Hepatic stellate cell (primary cell): ENCODE measurements around the gene TFCP2.
"Not testable (repeated sequence)": the region's sequence is repeated elsewhere in the genome, so short reads cannot be mapped to it uniquely, and the experiment has no call there.

Source experiments
- DNase-seq: peaks from one replicate; pipeline ENCODE4 v3.0.0; 2011; ENCODE audit warnings: low spot score

TFCP2 gene

DNA sequence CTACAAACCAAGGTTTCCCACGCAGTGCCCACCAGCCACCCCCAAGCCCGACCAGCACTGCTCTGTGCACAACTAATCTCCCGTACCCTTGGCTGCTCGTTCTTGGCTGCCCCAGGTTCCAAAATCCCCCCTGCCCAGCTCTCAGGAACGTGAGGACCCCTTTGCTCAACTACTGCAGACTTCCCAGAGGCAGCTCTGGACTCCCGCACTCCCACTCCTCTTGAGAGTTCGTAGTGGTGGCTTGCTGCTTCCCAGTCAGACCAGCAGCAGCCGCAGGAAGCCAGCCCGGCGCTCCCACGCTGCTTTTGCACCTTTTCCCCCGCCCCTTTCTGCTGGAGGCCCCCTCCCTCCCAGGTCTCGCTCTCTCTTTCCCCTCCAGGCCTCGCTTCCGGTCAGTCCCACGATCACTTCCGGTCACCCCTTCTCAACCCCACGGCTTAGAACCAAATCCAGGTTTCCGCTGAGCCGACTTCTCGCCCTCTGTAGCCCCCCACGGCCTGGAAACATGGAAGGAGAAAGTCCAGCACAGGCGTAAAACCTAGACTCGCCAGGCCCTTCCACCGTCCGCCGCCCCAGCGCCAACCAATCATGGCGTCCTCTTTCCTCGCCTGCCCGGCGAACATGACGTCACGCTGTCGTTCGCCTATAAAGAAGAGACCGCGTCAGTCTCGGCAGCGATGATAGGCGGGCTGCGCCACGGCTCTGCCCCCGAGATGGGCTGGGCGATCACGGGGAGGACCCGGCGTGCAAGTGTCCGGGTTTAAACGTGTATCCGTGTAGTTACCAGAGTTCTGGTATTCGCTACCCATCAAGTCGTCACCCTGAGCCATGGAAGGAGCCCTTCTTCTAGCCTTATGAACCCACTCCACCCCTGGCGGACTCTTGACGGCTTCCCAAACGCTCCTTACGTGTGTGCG is at the start of gene TFCP2:
Gene TFCP2 (minus strand): TSS at position 621 of the 917 bp plus-strand sequence. CDS start 713 bp downstream, outside the sequence.
- peak; percentile 97 for DNase-seq

GRCh38 chr12:51222461-51222860 is 49.5 kb upstream of the TFCP2 start:
- DNase-seq = no peak

GRCh38 chr12:51219857-51220256 is 46.9 kb upstream of the TFCP2 start:
- DNase-seq = not testable (repeated sequence)

DNA sequence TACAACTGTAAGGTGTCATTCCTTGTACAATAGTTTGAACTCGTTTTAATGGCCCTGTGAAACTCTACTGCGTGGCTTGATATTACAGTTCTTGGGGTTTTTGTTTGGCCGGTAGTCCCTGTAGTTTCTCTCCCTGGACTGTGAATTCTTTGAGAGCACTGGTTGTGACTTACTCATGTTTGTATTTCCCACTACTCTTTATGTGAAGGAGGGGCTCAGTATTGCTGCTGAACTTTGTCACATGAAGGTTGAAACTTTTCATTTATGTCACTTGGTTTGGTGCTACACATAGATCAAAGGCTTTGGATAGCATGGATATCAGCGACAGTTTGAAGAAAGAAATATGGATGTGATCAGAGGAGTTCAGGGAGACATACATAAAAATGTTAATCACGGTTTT is 46.4 kb upstream of the TFCP2 start:
- no peak for DNase-seq

DNA sequence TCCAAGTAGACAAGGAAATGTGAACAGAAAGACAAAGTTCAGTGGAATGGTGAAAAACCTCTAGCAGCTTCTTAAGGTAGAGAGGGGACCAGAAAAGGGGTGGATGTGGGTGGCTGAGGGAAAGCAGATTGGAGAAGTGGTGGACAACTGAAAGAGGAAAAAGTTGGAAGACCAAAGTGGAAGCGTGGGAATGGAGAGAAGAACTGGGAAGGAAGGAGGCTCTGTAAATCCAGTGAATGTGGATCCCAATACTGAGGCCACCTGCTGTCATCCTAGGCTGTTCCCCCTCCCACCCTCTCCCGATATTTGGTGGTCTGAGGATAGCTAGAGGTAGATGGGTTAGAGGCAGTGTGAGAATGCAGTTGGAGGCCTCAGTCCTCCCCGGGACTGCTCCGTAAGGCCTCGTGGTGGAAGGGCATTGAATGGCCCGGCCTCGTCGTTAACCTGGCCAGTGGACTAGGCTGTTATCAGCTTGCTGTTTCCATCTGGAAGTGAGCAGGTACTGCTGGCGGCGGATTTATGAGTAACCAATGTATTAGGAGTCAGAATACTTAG is 45.7 kb upstream of the TFCP2 start:
- DNase-seq = no peak

GRCh38 chr12:51217968-51218606 is 45.2 kb upstream of the TFCP2 start, which contains the start of gene POU6F1:
Gene POU6F1, minus strand, starts transcription at chr12:51218062. Its CDS starts 11,226 bp downstream, at chr12:51206836.
- peak; percentile 94 for DNase-seq

- peak; percentile 65 for DNase-seq
These were observed 44.4 kb upstream of the TFCP2 start for GRCh38 chr12:51217133-51217967.

- no peak for DNase-seq
These were observed 43.7 kb upstream of the TFCP2 start for GRCh38 chr12:51216642-51217041.

GRCh38 chr12:51214895-51215294 is 42.0 kb upstream of the TFCP2 start:
- DNase-seq = no peak

DNA sequence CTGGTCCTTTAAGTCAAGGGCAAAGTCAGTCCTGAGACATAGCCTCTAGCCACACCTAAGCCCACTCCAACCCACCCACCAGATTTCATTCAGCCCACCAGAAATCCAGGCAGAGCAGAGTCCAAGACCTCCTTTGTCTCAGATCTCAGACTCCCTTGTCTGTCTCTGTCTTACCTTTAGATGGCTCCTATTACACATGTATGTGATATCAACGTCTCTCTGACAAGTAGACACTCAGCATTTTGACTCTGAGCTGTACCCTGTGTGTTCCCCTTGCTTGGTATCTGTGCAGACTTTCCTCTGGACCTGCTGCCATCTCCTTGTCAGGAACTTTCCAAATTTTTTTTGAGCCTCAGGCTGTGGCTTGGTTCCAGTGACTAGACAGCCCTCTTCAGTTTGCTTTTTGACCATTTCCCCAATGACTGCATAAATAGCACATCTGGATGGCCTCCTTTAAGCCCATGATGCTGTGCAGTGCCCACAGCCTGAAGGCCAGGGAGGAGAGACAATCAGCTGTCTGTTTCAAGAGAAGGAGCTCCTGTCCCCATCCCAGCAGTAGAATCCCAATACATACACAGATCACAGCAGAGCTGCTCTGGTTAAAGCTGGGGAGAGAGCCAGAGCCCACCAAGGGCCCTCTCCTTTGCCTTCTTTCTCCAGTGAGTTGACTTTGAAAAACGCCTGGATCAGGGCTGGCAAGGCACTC is 37.9 kb upstream of the TFCP2 start:
- no peak for DNase-seq

GRCh38 chr12:51209259-51209658 is 36.3 kb upstream of the TFCP2 start:
- no peak for DNase-seq

DNA sequence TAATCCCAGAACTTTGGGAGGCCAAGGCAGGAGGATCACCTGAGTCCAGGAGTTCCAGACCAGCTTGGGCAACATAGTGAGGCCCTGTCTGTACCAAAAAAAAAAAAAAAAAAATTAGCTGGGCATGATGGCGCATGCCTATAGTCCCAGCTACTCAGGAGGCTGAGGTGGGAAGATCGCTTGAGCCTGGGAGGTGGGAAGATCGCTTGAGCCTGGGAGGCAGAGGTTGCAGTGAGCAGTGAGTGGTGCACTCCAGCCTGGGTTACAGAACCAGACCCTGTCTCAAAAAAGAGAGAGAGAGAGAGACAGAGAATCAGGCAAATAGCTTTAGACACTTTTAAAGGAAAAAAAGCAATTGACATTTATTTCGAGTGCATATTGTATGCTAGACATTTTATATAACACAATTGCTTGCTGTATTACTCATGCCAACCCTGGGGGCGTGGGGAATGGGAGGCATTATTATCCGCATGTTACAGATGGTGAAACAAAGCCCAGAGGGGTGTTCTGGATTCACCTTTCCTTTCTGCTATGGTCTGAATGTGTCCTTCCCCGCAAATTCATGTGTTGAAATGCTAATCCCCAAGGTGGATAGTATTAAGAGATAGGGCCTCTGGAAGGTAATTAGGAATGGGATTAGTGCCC is 35.2 kb upstream of the TFCP2 start:
- no peak for DNase-seq

DNA sequence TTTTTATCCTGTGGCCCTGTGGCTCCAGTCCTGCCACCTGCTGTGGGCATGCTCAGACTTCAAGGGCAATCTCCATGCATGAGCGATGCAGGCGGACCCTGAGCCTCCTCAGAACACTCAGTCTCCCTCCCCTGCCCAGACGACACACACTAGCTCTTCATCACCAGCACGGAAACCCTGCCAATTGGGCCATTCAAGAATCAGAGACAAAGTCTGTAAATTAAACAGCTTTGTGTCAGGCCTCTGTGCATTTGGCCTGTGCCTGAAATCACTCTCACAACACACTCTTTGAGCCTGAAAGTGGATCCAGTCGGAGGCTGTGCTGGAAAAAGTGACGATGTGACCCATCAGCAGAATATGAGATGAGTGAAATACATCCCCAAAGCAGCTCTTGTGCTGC is 32.4 kb upstream of the TFCP2 start:
- no peak for DNase-seq

- DNase-seq = no peak
These were observed 29.8 kb upstream of the TFCP2 start for GRCh38 chr12:51202718-51203117.

DNA sequence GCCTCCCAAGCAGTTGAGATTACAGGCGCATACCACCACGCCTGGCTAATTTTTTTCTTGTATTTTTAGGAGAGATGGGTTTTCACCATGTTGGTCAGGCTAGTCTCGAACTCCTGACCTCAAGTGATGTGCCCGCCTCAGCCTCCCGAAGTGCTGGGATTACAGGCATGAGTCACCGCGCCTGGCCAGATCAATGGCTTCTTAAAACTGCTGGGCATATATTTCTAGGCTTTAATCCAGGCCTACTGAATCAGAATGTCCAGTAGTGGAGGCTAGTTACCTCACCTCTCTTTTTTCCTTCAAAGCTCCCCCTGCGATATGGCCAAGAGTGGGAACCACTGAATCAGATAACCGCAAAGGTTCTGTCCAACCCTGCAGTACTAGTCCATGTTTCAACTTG is 27.9 kb upstream of the TFCP2 start:
- no peak for DNase-seq

DNA sequence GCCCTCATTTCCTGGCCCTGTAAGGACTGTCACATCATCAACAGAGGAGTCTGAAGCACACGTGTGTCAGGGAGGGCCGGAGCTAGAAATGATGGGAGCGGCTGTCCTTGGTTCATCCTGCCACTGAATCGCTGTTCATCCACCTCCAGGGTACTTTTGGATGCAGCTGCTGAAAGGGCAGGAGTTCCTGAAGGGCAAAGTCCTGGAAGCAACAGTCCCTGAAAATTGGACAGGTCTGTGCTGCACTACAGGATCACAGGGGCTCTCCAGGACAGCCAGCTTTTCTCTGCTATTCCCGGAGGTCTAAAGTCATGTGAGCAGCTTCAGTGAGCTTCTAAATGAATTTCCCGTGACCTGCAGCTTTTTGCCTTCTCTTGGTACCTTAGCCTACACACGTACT is 27.2 kb upstream of the TFCP2 start:
- no peak for DNase-seq

- DNase-seq = no peak
These were observed 26.5 kb upstream of the TFCP2 start for GRCh38 chr12:51199366-51199945.

- no peak for DNase-seq
These were observed 25.8 kb upstream of the TFCP2 start for GRCh38 chr12:51198568-51199365.

- DNase-seq = no peak
These were observed 25.0 kb upstream of the TFCP2 start for GRCh38 chr12:51197736-51198567.
